ENCODE results near the gene PAPSS1.

Gene PAPSS1

GRCh38 chr4:107719922-107720722, at the start of gene PAPSS1:
PAPSS1 (minus strand) TSS chr4:107720234; CDS start chr4:107720179, 55 bp downstream.
- TF ChIP-seq CTCF (IDR thresholded peaks at IDR 0.05; ENCODE audit: control extremely low read depth, extremely low read depth, low read depth, missing control alignments): no peak
- DNase-seq (ENCODE audit: extremely low spot score): peak; percentile 93
- CTCF ChIA-PET: interaction anchor here (1.1 to 3.6 kb wide), 4 partner anchors 10 to 15 kb away, joined by 4 to 51 read pairs (median 6); no protein-coding TSS in a partner anchor
- POLR2A ChIA-PET: interaction anchor here (1.3 kb wide), 1 partner anchor 11 kb away, joined by 4 read pairs; no protein-coding TSS in a partner anchor

- no peak for TF ChIP-seq CTCF (IDR thresholded peaks at IDR 0.05; ENCODE audit: control extremely low read depth, extremely low read depth, low read depth, missing control alignments)
- no peak for DNase-seq (ENCODE audit: extremely low spot score)
- CTCF ChIA-PET: interaction anchor here (1.3 kb wide), 1 partner anchor 33 kb away, joined by 3 read pairs; no protein-coding TSS in a partner anchor
- POLR2A ChIA-PET: no interaction called here
Measured at GRCh38 chr4:107760281-107760947, 40.4 kb upstream of the PAPSS1 start.

- POLR2A ChIA-PET: no interaction called here
- peak; percentile 40 for TF ChIP-seq CTCF (IDR thresholded peaks at IDR 0.05; ENCODE audit: control extremely low read depth, extremely low read depth, low read depth, missing control alignments)
- CTCF ChIA-PET: interaction anchor here (0.7 to 3.3 kb wide), 16 partner anchors 10 to 816 kb away, joined by 3 to 24 read pairs (median 4); no protein-coding TSS in a partner anchor
- peak; percentile 20 for DNase-seq (ENCODE audit: extremely low spot score)
Measured at GRCh38 chr4:107757864-107758476, 37.9 kb upstream of the PAPSS1 start.

- POLR2A ChIA-PET: no interaction called here
- no peak for DNase-seq (ENCODE audit: extremely low spot score)
- CTCF ChIA-PET: interaction anchor here (2.2 to 3.3 kb wide), 4 partner anchors 9 to 154 kb away, joined by 7 to 24 read pairs (median 18); no protein-coding TSS in a partner anchor
- no peak for TF ChIP-seq CTCF (IDR thresholded peaks at IDR 0.05; ENCODE audit: control extremely low read depth, extremely low read depth, low read depth, missing control alignments)
Measured at GRCh38 chr4:107757283-107757682, 37.2 kb upstream of the PAPSS1 start.

- no peak for TF ChIP-seq CTCF (IDR thresholded peaks at IDR 0.05; ENCODE audit: control extremely low read depth, extremely low read depth, low read depth, missing control alignments)
- no peak for DNase-seq (ENCODE audit: extremely low spot score)
- ChIA-PET CTCF (interaction anchor here (3.2 to 3.3 kb wide), 2 partner anchors 8 to 156 kb away, joined by 22 to 24 read pairs; no protein-coding TSS in a partner anchor), POLR2A (no interaction called here)
Measured at GRCh38 chr4:107755841-107756356, 35.9 kb upstream of the PAPSS1 start.

- POLR2A ChIA-PET: no interaction called here
- CTCF ChIA-PET: interaction anchor here (1.2 to 1.6 kb wide), 3 partner anchors 13 to 17 kb away, joined by 4 read pairs; no protein-coding TSS in a partner anchor
Measured at GRCh38 chr4:107751670-107752069, 31.6 kb upstream of the PAPSS1 start.

More at GRCh38 chr4:107751670-107752069, 31.6 kb upstream of the PAPSS1 start:
- TF ChIP-seq CTCF (IDR thresholded peaks at IDR 0.05; ENCODE audit: control extremely low read depth, extremely low read depth, low read depth, missing control alignments): no peak
- DNase-seq (ENCODE audit: extremely low spot score): no peak
